Body of pancreas (tissue), 4 donors: Measurements from ENCODE around the gene KRTAP10-8.

ENCODE experiments used
- CTCF ChIP-seq, 7 experiments: fragments of 450-650 bp in 4 of 7; fragments of 200-600 bp in 3 of 7; sonication (generic) in 3 of 7; IDR thresholded peaks; one replicate each; pipeline ENCODE4 v1.5.1; 2016 to 2019; ENCODE audit warnings: antibody characterized with exemption in 7 of 7
- POLR2A ChIP-seq, 3 donors: fragments of 450-650 bp; IDR thresholded peaks; one replicate each; pipeline ENCODE4 v1.6.1; 2016; ENCODE audit warnings: antibody characterized with exemption in 3 of 3, mild to moderate bottlenecking in 2 of 3

GRCh38 chr21:44569861-44570517 is 41.9 kb upstream of the KRTAP10-8 start:
- no peak for TF ChIP-seq CTCF (IDR thresholded peaks at IDR 0.05)
- TF ChIP-seq POLR2A (IDR thresholded peaks at IDR 0.05), result no peak
